ENCODE data around the gene TMEM168. TPM values are rescaled to one million over a fixed set of nuclear protein-coding genes. Genes with fewer than 3 reads are reported as not detected.

Gene TMEM168
- polyA plus RNA-seq, 1 donor (not counting 4 experiments of a cell fraction or from before 2014, with no cell fraction given), result 32.8 TPM

DNA sequence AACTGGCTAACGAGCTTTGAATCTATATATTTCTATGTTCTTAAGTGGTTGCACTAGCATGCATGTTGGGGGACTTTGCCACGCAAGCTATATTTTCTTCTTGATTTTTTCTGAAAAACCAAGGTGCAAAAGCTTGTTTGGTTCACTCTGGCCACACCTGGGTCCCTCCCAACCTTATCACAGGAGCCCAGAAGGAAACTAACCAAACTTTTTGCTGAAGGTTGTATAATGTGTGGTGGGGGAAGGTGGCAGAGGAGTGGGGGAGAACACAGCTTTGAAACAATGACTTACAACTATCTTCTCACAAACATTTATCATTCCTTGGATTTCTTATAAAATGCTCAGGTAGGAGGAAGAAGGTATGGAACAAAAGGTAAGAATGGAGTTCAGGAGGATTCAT lies 75.3 kb downstream of the TMEM168 start:
- DNase-seq (ENCODE audit: low read depth, low spot score), result no peak
- FAIRE-seq, result no peak
- no peaks in the 10 kb centered on the region for H3K36me3 ChIP-seq (ENCODE audit: control insufficient read depth in 2 of 2, extremely low read depth in 1 of 2, insufficient read depth in 2 of 2, low read length in 2 of 2)
- no peak overlapping the region for H3K27ac ChIP-seq (ENCODE audit: control insufficient read depth, insufficient read depth, low read length)
- no peaks in the 10 kb centered on the region for H4K20me1 ChIP-seq (ENCODE audit: control insufficient read depth, extremely low read depth, insufficient read depth, low read length)
- no peak overlapping the region for H3K9ac ChIP-seq (ENCODE audit: control insufficient read depth, extremely low read depth, insufficient read depth, low read length)
- H3K9me1 ChIP-seq (ENCODE audit: control insufficient read depth, extremely low read depth, insufficient read depth, low read length), result no peaks in the 10 kb centered on the region
- H2AFZ ChIP-seq (ENCODE audit: control insufficient read depth, low read length), result no peak overlapping the region
- H3K9me3 ChIP-seq (ENCODE audit: control insufficient read depth, low read depth, low read length), result no peaks in the 10 kb centered on the region
- TF ChIP-seq, protein P1, sequence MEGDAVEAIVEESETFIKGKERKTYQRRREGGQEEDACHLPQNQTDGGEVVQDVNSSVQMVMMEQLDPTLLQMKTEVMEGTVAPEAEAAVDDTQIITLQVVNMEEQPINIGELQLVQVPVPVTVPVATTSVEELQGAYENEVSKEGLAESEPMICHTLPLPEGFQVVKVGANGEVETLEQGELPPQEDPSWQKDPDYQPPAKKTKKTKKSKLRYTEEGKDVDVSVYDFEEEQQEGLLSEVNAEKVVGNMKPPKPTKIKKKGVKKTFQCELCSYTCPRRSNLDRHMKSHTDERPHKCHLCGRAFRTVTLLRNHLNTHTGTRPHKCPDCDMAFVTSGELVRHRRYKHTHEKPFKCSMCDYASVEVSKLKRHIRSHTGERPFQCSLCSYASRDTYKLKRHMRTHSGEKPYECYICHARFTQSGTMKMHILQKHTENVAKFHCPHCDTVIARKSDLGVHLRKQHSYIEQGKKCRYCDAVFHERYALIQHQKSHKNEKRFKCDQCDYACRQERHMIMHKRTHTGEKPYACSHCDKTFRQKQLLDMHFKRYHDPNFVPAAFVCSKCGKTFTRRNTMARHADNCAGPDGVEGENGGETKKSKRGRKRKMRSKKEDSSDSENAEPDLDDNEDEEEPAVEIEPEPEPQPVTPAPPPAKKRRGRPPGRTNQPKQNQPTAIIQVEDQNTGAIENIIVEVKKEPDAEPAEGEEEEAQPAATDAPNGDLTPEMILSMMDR (optimal IDR thresholded peaks at IDR 0.05 in 1 of 3, IDR thresholded peaks at IDR 0.05 in 1 of 3, conservative IDR thresholded peaks at IDR 0.05 in 1 of 3; ENCODE audit: extremely low read depth in 1 of 3, insufficient read depth in 2 of 3, low read length in 3 of 3), result no peak
- no peak for TF ChIP-seq EZH2 (IDR thresholded peaks at IDR 0.05; ENCODE audit: low read length)
- no peak overlapping the region for H3K4me2 ChIP-seq (ENCODE audit: control insufficient read depth, extremely low read depth, insufficient read depth, low read depth, low read length)
- H3K79me2 ChIP-seq (ENCODE audit: control insufficient read depth, insufficient read depth, low read length), result no peaks in the 10 kb centered on the region
- H3K4me1 ChIP-seq (ENCODE audit: control insufficient read depth, extremely low read depth, insufficient read depth, low read length), result no peaks in the 10 kb centered on the region
- H3K4me3 ChIP-seq (ENCODE audit: control insufficient read depth in 2 of 3, extremely low read depth in 1 of 3, insufficient read depth in 2 of 3, low read depth in 1 of 3, low read length in 3 of 3), result no peak overlapping the region
- dilution Hi-C loops (cut with MboI; ENCODE audit: extremely low pct_ligation_motif_present, low sequenced_read_pairs), result no loop called here
- no peaks in the 10 kb centered on the region for H3K27me3 ChIP-seq (ENCODE audit: control insufficient read depth, extremely low read depth, insufficient read depth, low read length)
